Measurements from ENCODE around the gene GARS1.

GRCh38 chr7:30635798-30636197 lies 41.1 kb downstream of the GARS1 start:
- TF ChIP-seq EZH2 (IDR thresholded peaks at IDR 0.05; ENCODE audit: borderline replicate concordance, low read depth, low read length, poor library complexity, severe bottlenecking), result no peak
- TF ChIP-seq, protein P1, sequence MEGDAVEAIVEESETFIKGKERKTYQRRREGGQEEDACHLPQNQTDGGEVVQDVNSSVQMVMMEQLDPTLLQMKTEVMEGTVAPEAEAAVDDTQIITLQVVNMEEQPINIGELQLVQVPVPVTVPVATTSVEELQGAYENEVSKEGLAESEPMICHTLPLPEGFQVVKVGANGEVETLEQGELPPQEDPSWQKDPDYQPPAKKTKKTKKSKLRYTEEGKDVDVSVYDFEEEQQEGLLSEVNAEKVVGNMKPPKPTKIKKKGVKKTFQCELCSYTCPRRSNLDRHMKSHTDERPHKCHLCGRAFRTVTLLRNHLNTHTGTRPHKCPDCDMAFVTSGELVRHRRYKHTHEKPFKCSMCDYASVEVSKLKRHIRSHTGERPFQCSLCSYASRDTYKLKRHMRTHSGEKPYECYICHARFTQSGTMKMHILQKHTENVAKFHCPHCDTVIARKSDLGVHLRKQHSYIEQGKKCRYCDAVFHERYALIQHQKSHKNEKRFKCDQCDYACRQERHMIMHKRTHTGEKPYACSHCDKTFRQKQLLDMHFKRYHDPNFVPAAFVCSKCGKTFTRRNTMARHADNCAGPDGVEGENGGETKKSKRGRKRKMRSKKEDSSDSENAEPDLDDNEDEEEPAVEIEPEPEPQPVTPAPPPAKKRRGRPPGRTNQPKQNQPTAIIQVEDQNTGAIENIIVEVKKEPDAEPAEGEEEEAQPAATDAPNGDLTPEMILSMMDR (conservative IDR thresholded peaks at IDR 0.05; ENCODE audit: low read depth, low read length), result no peak

Data from A673 (cell line).